Measurements from ENCODE around the gene MPPED2. TPM values are rescaled to one million over a fixed set of nuclear protein-coding genes. Genes with fewer than 3 reads are reported as not detected.

Gene MPPED2
- total RNA-seq, 2 experiments from 2014 or later = 0.30 to 0.54 TPM

DNA sequence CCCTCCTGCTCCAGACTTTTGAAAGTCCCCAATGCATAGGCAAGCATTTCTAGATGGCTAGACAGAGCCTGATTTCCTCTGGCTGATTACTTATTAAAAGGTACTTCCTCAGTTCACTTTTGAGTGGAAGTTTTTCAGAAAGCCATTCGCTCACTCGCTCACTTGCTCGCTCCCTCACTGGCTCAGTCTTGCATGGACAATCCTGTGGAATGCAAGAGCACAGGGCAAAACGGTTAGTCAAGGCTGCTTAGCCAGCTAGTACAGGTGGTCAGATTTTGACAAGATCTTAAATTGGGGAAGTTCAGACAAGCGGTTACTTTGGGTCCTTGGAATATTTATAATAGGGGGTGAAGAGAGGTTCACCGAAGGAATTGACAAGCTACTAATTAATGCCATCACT is 162.3 kb downstream of the MPPED2 start:
- H3K36me3 Mint-ChIP-seq (ENCODE audit: low read depth) = no peaks in the 10 kb centered on the region
- intact Hi-C loops (cut with DNase I, micrococcal nuclease) = no loop called here
- peaks cover 4% of the 10 kb centered on the region for H3K27me3 Mint-ChIP-seq
- DNase-seq (no peak), ATAC-seq (no peak)
- no peaks in the 10 kb centered on the region for H3K4me1 Mint-ChIP-seq
- no peaks in the 10 kb centered on the region for H3K9me3 Mint-ChIP-seq (ENCODE audit: low read depth)
- ChIA-PET POLR2A (no interaction called here), CTCF (no interaction called here)
- H3K4me3 Mint-ChIP-seq = no peak overlapping the region
- no peak overlapping the region for H3K27ac Mint-ChIP-seq

DNA sequence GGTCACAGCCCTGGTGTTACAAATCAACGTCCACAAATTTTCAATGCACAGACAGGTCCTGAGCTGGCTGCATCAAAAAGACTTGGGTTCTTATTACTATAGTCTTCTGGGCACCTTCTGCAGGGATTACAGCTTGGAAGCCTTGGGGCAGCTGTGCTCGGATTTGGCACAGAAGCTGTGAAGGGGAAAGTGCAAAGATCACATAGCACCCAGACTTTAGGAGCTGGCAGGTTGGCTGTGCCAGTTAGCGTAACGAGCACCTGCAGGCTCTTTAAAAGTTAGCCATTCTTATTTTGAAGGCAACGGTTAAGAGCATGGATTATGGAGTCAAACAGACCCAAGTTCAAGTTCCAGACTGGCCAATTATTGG is 162.9 kb downstream of the MPPED2 start:
- ATAC-seq = no peak
- Mint-ChIP-seq H3K27ac (no peak overlapping the region), H3K4me1 (no peaks in the 10 kb centered on the region), H3K9me3 (ENCODE audit: low read depth) (no peaks in the 10 kb centered on the region), H3K36me3 (ENCODE audit: low read depth) (no peaks in the 10 kb centered on the region), H3K27me3 (peaks cover 6% of the 10 kb centered on the region), H3K4me3 (no peak overlapping the region)
- intact Hi-C loops (cut with DNase I, micrococcal nuclease) = no loop called here
- DNase-seq = no peak
- POLR2A ChIA-PET = no interaction called here
- CTCF ChIA-PET = no interaction called here

DNA sequence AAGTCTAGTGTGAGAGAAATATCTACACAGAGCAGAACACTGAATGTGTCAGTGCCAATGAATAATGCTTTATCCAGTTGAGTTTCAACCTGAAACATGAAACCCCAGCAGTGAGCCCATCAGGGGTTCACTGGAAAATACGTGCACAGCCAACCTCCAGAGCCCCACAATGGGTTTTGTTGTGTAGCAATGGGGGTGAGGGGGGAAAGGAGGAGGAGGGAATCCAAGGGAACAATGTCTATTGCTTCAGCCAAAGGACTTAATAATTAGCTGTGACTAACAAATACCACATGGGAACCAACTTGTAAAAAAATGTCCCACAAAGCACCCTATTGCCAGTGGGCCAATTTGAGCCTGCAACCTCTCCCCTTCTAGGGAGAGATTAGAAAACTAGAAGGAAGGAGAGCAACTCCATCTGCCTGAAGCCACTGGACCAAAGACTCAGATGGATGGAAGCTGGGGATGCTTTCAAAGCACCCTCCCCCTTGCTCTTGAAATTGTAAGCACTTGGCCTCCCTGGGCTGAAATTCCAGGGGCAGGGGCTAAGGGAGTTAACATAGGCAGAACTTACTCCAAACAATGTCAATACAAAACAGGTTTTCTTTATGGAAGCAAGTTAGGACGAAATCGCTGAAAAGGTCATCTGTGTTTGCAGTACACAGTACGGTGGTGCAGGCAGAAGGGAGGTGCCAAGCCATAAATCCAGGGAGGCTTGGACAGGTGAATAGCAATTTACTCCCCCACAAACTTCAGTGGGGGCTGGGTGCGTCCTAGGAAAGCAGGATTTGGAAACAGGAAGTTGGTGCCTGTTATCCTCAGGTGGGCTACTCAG is 163.5 kb downstream of the MPPED2 start:
- Mint-ChIP-seq H3K36me3 (ENCODE audit: low read depth) (no peaks in the 10 kb centered on the region), H3K27me3 (peaks cover 8% of the 10 kb centered on the region), H3K4me3 (no peak overlapping the region), H3K9me3 (ENCODE audit: low read depth) (no peaks in the 10 kb centered on the region), H3K27ac (no peak overlapping the region), H3K4me1 (no peaks in the 10 kb centered on the region)
- intact Hi-C loops (cut with DNase I, micrococcal nuclease) = no loop called here
- ATAC-seq (no peak), DNase-seq (no peak)
- ChIA-PET POLR2A (no interaction called here), CTCF (no interaction called here)

DNA sequence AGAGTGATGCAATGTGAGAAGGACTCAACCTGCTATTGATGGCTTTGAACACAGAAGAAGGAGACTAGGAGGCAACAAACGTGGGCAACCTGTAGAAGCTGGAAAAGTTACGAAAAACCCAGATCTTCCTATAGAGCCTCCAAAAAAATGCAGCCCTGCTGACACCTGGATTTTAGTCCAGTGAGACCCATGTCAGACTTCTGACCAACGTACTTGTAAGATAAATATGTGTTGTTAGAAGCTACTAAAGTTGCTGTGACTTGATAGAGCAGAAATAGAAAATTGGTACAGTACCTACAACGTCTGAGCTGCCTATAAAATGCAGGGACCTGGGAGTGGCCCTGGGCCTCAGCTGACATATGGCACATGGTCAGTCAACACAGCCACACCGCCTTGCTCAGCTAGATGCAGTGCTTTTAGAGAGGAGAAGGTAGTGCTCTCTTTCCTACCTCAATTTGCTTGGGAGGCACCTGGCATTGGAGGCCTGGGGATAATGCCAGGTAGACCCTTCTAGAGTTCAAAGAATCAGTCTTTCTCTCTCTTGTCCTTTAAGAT is 165.8 kb downstream of the MPPED2 start:
- POLR2A ChIA-PET = no interaction called here

DNA sequence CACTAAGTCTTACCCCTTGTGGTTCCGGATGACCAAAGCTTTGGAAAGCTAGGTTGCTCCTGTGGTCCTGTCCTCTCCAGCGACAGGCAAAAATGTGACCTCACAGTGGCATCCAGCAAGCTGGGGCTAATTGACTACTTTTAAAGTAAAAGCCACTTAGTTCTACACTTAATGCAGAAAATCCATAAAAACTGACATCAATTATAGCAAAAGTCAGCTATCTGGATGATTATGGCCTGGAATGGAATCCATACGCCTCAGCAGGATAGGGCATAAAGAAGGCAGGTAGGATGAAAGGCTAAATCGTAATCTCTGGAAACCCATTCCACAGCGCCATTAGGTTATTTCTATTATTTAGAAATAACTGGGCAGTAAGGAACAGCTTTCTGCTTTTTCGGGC is 171.3 kb downstream of the MPPED2 start:
- Mint-ChIP-seq H3K4me3 (no peak overlapping the region), H3K9me3 (ENCODE audit: low read depth) (no peaks in the 10 kb centered on the region), H3K27me3 (peaks cover 6% of the 10 kb centered on the region), H3K36me3 (ENCODE audit: low read depth) (no peaks in the 10 kb centered on the region), H3K27ac (no peak overlapping the region), H3K4me1 (no peaks in the 10 kb centered on the region)
- POLR2A ChIA-PET = no interaction called here
- no peak for DNase-seq
- no peak for ATAC-seq
- CTCF ChIA-PET = interaction anchor here (0.6 kb wide), 1 partner anchor 127 kb away, joined by 3 read pairs; no protein-coding TSS in a partner anchor
- intact Hi-C loops (cut with DNase I, micrococcal nuclease) = no loop called here

More for the DNA sequence above, 165.8 kb downstream of the MPPED2 start:
- CTCF ChIA-PET = interaction anchor here (0.6 kb wide), 1 partner anchor 1900 kb away, joined by 4 read pairs; no protein-coding TSS in a partner anchor
- Mint-ChIP-seq H3K27ac (no peak overlapping the region), H3K27me3 (peaks cover 4% of the 10 kb centered on the region), H3K4me1 (no peaks in the 10 kb centered on the region), H3K36me3 (ENCODE audit: low read depth) (no peaks in the 10 kb centered on the region), H3K4me3 (no peak overlapping the region), H3K9me3 (ENCODE audit: low read depth) (no peaks in the 10 kb centered on the region)
- DNase-seq (no peak), ATAC-seq (no peak)
- intact Hi-C loops (cut with DNase I, micrococcal nuclease) = no loop called here

DNA sequence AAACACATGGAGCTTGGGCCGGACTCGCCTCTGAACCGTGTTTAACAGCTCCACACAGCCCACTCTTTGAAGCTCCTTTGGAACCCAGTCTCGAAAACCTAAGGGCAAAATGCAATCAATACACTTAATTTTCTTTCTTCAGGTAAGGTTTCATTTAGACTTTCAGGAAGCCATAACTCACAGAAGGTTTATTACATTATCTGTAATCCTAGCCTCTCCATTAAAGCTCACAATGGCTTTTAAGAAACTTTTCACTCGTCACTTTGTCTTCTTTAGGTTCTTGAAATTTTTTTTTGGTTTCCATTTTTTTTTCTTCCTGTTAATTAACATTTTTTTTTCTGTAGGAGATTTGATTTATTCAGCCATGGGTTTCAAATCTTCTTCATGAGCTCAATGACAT is 171.9 kb downstream of the MPPED2 start:
- H3K4me1 Mint-ChIP-seq = no peaks in the 10 kb centered on the region
- ATAC-seq = no peak
- no peaks in the 10 kb centered on the region for H3K36me3 Mint-ChIP-seq (ENCODE audit: low read depth)
- H3K9me3 Mint-ChIP-seq (ENCODE audit: low read depth) = no peaks in the 10 kb centered on the region
- peaks cover 6% of the 10 kb centered on the region for H3K27me3 Mint-ChIP-seq
- H3K27ac Mint-ChIP-seq = no peak overlapping the region
- ChIA-PET POLR2A (no interaction called here), CTCF (interaction anchor here (0.7 kb wide), 1 partner anchor 131 kb away, joined by 3 read pairs; no protein-coding TSS in a partner anchor)
- intact Hi-C loops (cut with DNase I, micrococcal nuclease) = no loop called here
- H3K4me3 Mint-ChIP-seq = no peak overlapping the region
- no peak for DNase-seq

DNA sequence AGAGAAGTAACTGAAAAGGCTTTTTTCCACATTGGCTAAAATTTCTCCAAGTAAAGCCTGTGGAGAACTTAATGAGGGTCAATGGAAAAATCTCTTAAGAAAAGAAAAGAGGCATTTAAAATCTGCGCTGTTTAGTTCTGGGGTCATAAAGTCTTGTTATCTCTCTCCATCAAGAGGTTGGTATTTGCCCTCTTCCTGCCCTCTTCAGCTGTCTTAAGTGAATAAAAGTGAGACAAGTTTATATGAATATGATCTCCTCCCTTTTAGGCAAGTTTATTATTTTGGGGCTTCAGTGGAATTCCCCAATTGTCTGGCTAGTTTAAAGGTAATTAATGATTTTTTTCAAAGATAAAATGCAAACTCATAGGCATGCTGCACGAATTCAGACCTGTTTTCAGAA is 173.6 kb downstream of the MPPED2 start:
- ATAC-seq (no peak), DNase-seq (no peak)
- intact Hi-C loops (cut with DNase I, micrococcal nuclease) = no loop called here
- no peaks in the 10 kb centered on the region for H3K4me1 Mint-ChIP-seq
- H3K27me3 Mint-ChIP-seq = peaks cover 2% of the 10 kb centered on the region
- no peak overlapping the region for H3K27ac Mint-ChIP-seq
- CTCF ChIA-PET = interaction anchor here (0.7 kb wide), 1 partner anchor 79 kb away, joined by 3 read pairs; no protein-coding TSS in a partner anchor
- POLR2A ChIA-PET = no interaction called here
- no peaks in the 10 kb centered on the region for H3K36me3 Mint-ChIP-seq (ENCODE audit: low read depth)
- no peaks in the 10 kb centered on the region for H3K9me3 Mint-ChIP-seq (ENCODE audit: low read depth)
- H3K4me3 Mint-ChIP-seq = no peak overlapping the region

DNA sequence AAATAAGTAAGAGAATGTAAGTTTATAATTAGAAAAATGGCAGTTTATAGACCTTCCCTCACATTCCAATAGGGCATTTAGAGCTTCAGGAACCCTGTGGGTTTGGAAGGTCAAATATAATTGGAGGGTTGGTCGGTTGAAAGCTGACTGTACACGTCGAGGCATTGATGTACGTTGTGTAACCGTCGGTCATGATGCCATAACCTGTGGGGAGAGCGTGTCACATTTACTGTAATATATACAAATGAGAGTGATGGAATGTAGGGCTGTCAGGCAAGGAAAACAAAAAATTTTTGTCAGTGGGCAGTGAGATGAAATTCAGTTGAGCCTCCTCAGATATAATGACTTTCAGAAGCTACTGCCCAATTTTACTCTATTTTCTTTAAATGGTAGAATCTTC is 174.8 kb downstream of the MPPED2 start:
- no peak for DNase-seq
- no peaks in the 10 kb centered on the region for H3K4me1 Mint-ChIP-seq
- H3K27ac Mint-ChIP-seq = no peak overlapping the region
- no peaks in the 10 kb centered on the region for H3K9me3 Mint-ChIP-seq (ENCODE audit: low read depth)
- ChIA-PET POLR2A (no interaction called here), CTCF (no interaction called here)
- ATAC-seq = no peak
- no peaks in the 10 kb centered on the region for H3K36me3 Mint-ChIP-seq (ENCODE audit: low read depth)
- H3K4me3 Mint-ChIP-seq = no peak overlapping the region
- H3K27me3 Mint-ChIP-seq = peaks cover 5% of the 10 kb centered on the region
- intact Hi-C loops (cut with DNase I, micrococcal nuclease) = no loop called here

DNA sequence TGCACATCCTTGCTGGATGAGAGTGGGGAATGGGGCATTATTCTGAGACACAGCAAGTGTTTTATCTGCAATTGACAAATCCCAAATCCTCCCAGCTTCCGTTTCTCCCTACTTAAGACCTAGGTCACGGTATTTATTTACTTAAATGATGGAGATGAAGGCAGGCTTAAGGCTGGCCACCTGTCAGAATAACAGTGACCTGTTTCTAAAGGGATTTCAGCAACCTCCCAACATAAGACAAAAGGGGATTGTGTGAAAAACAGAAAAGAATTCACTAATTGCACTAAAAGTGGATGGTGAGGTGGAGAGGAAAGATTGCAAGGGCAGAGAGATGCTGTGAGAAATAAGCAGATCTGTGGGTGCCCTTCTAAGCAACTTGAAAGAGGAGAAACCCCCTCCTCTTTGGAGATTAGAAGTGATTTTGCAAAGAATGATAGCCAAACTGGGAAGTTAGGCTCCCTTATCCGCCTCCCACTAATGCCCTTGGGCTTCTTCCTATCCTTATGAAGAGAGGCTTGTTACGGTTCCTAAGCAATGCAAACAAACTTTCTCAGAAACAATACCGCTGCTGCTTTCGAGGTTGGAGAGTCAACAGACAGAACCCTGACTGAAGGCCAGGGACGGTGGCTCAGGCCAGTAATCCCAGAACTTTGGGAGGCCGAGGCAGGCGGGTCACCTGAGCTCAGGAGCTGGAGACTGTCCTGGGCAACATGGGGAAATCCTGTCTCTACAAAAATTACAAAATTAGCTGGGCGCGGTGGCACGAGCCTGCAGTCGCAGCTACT is 179.0 kb downstream of the MPPED2 start:
- intact Hi-C loops (cut with DNase I, micrococcal nuclease) = loop anchor here in 1 of 2 experiments (10.0 kb wide), 1 partner anchor 58 kb away; no protein-coding TSS in a partner anchor
- Mint-ChIP-seq H3K36me3 (ENCODE audit: low read depth) (no peaks in the 10 kb centered on the region), H3K4me3 (no peak overlapping the region), H3K27me3 (peaks cover 10% of the 10 kb centered on the region), H3K4me1 (no peaks in the 10 kb centered on the region), H3K9me3 (ENCODE audit: low read depth) (no peaks in the 10 kb centered on the region), H3K27ac (no peak overlapping the region)
- POLR2A ChIA-PET = no interaction called here
- CTCF ChIA-PET = interaction anchor here (1.4 kb wide), 1 partner anchor 29 kb away, joined by 3 read pairs; no protein-coding TSS in a partner anchor
- ATAC-seq (no peak), DNase-seq (no peak)

DNA sequence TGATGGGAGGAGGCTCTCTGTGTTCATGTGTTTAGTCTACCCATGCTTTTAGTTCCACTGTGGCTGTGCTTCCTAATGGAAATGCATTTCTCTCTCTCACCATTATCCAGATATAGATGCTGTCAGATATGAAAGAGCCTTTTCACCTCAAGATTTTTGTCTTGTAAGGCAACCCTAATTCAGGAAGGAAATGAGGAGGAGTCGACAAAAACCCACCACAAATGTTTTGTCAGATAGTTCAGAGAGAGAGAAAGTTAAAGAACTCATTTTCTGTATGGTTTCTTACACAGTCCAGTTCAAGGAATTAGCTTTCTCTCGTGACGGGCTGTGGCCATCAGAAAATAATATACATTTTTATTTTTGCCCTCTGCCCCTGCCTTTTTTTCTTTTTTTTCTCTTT is 180.8 kb downstream of the MPPED2 start:
- no peaks in the 10 kb centered on the region for H3K36me3 Mint-ChIP-seq (ENCODE audit: low read depth)
- H3K4me1 Mint-ChIP-seq = no peaks in the 10 kb centered on the region
- H3K9me3 Mint-ChIP-seq (ENCODE audit: low read depth) = no peaks in the 10 kb centered on the region
- H3K27me3 Mint-ChIP-seq = peaks cover 8% of the 10 kb centered on the region
- ChIA-PET CTCF (no interaction called here), POLR2A (no interaction called here)
- DNase-seq (no peak), ATAC-seq (no peak)
- H3K27ac Mint-ChIP-seq = no peak overlapping the region
- intact Hi-C loops (cut with DNase I, micrococcal nuclease) = loop anchor here in 1 of 2 experiments (10.0 kb wide), 1 partner anchor 59 kb away; no protein-coding TSS in a partner anchor
- no peak overlapping the region for H3K4me3 Mint-ChIP-seq

DNA sequence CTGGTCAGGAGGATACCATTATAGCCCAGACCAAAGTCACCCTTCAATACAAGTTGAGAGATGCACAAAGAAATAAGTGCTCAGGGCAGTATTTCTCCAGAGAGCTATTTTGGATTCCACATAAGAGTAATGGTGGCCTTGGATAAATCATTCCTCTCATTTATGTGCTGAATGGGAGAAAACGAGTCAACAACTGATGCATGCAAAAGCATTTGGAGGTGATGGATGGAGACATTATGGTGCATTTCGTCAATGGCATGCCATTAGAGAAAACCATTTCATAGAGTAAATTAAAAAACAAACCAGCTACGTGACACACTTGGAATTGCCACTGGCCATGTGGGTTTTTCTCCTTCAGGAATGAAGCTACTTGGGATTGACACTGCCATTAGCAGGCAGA is 182.0 kb downstream of the MPPED2 start:
- H3K36me3 Mint-ChIP-seq (ENCODE audit: low read depth) = no peaks in the 10 kb centered on the region

More for the DNA sequence above, 182.0 kb downstream of the MPPED2 start:
- CTCF ChIA-PET = no interaction called here
- Mint-ChIP-seq H3K27ac (no peak overlapping the region), H3K4me3 (no peak overlapping the region), H3K4me1 (no peaks in the 10 kb centered on the region), H3K9me3 (ENCODE audit: low read depth) (no peaks in the 10 kb centered on the region), H3K27me3 (peaks cover 8% of the 10 kb centered on the region)
- DNase-seq (no peak), ATAC-seq (no peak)
- intact Hi-C loops (cut with DNase I, micrococcal nuclease) = loop anchor here in 1 of 2 experiments (10.0 kb wide), 1 partner anchor 61 kb away; no protein-coding TSS in a partner anchor
- POLR2A ChIA-PET = interaction anchor here (0.6 kb wide), 1 partner anchor 28 kb away, joined by 3 read pairs; no protein-coding TSS in a partner anchor
